Endometrial microvascular endothelial cells (primary cell): ENCODE measurements around the gene NOL4L. TPM values are rescaled to one million over a fixed set of nuclear protein-coding genes. Genes with fewer than 3 reads are reported as not detected.
"Not testable (repeated sequence)": the region's sequence is repeated elsewhere in the genome, so short reads cannot be mapped to it uniquely, and the experiment has no call there.

Source experiments
- in situ Hi-C: cut with HindIII; loops from 2 replicates; pipeline ENCODE4 v1.10.0; 2017; ENCODE audit warnings: low sequenced_read_pairs, low pct_unique_long_range_greater_than_20kb; ENCODE audit errors: inconsistent ontology term
- total RNA-seq: library from RNA; depleted of rRNA; stranded (reverse); fragments of >200 nt; gene quantifications from one replicate; pipeline ENCODE4 v1.2.3, GENCODE V29; 2015; ENCODE audit errors: inconsistent ontology term

Gene NOL4L
- total RNA-seq, 1 donor from 2014 or later: 25.6 TPM

GRCh38 chr20:32435449-32436107, 149.6 kb downstream of the NOL4L start:
- in situ Hi-C loops: no loop called here

GRCh38 chr20:32434434-32434833, 150.7 kb downstream of the NOL4L start:
- in situ Hi-C loops: no loop called here

GRCh38 chr20:32433311-32434021, 151.7 kb downstream of the NOL4L start:
- in situ Hi-C loops: no loop called here

DNA sequence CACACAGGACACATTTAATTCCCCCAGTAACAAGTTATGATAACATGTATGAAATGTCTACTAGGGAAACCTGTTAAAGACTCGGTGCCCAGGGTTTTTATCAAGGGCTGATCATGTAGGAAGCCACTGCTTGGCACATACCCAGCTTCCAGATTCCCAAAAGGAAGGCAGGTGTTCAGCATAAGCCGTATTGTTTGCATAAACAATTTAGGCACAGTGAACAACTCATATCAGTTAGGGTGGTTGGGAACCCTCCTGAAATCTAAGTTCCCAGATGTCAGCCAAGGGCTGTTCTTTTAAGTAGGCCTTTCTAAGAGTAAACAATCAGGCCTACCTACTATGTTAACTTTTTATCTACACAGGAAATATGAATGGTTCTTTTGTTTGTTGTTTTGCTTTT, 152.9 kb downstream of the NOL4L start:
- in situ Hi-C loops: no loop called here

DNA sequence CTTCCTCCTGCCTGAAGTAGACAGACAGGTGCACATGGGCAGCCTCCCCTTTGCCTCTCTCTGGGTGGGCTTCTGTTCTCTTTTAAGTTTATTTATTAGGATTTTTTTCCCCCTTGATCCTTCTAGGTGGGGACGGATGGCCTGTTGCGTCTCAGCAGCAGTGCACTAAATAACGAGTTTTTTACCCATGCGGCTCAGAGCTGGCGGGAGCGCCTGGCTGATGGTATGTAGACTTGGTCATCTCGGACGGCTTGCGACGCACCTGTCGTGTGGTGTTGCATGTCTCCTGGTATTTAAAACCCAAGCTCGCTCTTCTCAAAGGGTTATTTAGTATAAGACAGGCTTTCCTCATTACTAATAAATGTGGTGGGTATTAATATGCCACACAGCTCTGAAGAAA, 153.7 kb downstream of the NOL4L start:
- in situ Hi-C loops: no loop called here

- in situ Hi-C loops: no loop called here
Observed at GRCh38 chr20:32429745-32430360, 155.3 kb downstream of the NOL4L start.

DNA sequence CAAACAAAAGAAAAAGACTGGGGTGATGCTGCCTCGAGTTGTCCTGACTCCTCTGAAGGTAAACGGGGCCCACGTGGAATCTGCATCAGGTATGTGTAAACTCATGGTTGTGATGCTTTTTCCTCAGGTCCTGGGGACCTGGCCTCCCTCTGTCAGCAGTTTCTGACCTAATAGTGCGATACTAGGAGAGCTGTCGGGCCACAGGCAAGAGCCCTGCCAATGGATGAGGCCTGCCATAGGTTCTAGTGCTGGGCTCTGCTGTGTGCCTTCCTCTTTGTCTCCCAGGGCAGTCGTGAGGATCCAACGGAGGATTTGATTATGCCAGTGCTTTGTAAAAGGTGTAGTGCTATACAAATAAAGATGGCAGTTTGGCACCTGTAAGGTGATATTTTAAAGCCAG, 155.8 kb downstream of the NOL4L start:
- in situ Hi-C loops: no loop called here

DNA sequence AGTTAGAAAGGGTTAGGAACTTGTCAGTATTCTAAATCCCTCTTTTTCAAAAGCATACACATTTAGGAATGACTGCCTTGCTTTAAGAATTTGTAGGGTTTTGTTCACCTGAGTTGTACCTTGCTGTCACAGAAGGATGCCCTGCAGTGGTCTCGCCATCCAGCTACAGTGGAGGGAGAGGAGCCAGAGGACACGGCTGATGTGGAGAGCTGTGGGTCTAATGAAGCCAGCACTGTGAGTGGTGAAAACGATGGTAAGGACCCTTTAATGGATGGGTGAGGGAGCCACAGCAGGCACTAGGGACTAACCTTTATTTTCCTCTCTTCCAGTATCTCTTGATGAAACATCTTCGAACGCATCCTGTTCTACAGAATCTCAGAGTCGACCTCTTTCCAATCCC, 157.1 kb downstream of the NOL4L start:
- in situ Hi-C loops: no loop called here

GRCh38 chr20:32421290-32421689, 163.8 kb downstream of the NOL4L start:
- in situ Hi-C loops: no loop called here

- in situ Hi-C loops: no loop called here
Observed at GRCh38 chr20:32418376-32418775, 166.8 kb downstream of the NOL4L start.

DNA sequence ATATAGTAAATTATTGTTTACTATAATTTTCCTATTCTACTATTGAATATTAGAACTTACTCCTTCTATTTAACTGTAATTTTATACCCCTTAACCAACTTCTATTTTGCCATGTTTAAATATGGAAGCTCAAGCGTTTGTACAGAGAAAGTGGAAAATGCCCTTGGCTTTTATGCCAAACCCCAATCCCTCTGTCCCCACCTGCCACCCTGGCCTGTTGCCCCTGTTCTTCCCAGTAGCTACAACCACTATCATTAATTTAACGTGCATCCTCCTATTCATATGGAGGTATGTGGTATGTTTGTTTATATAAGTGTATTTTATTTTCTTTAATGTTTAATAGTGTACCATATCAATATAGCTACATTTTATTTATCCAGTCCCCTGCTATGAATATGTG, 168.9 kb downstream of the NOL4L start:
- in situ Hi-C loops: no loop called here

DNA sequence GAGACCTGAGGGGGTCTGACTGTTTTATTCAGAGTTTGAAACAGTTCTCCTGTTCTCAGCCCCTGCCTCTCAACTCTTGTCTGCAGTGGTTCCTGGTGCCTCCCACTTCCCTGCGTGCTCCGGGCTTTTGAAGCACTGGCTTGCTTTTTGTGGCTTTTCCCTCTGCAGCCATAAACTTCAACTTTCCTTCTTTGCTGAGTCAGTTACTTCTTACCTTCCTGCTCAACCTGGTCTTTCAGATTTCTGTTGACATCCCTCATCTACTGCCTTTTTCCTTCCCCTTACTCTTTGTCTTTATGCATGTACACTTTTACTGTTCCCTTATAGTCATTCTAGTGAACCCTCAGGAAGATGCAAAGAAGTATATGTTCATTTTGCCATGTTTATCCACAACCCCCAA, 169.6 kb downstream of the NOL4L start:
- in situ Hi-C loops: no loop called here

GRCh38 chr20:32411955-32412706, 173.0 kb downstream of the NOL4L start:
- in situ Hi-C loops: no loop called here

DNA sequence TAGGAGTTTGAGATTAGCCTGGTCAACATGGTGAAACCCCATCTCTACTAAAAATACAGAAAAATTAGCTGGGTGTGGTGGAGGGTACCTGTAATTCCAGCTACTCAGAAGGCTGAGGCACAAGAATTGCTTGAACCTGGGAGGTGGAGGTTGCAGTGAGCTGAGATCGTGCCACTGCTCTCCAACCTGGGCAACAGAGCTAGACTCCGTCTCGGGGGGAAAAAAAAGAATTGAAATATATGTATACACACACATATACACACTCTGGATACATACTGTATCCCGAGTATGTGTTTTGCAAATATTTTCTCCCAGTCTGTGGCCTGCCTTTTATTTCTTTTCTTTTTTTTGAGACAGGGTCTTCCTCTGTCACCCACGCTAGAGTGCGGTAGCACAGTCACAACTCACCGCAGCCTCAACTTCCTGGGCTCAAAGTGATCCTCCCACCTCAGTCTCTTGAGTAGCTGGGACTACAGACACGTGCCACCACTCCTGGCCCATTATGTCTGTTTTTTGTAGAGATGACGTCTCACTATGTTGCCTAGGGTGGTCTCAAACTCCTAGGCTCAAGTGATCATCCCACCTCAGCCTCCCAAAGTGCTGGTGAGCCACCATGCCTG, 177.9 kb downstream of the NOL4L start:
- in situ Hi-C loops: not testable (repeated sequence)

- in situ Hi-C loops: no loop called here
Observed at GRCh38 chr20:32406701-32407100, 178.4 kb downstream of the NOL4L start.

GRCh38 chr20:32404017-32404416, 181.1 kb downstream of the NOL4L start:
- in situ Hi-C loops: no loop called here

GRCh38 chr20:32400476-32400875, 184.7 kb downstream of the NOL4L start:
- in situ Hi-C loops: no loop called here

GRCh38 chr20:32397567-32398084, 187.5 kb downstream of the NOL4L start:
- in situ Hi-C loops: no loop called here

DNA sequence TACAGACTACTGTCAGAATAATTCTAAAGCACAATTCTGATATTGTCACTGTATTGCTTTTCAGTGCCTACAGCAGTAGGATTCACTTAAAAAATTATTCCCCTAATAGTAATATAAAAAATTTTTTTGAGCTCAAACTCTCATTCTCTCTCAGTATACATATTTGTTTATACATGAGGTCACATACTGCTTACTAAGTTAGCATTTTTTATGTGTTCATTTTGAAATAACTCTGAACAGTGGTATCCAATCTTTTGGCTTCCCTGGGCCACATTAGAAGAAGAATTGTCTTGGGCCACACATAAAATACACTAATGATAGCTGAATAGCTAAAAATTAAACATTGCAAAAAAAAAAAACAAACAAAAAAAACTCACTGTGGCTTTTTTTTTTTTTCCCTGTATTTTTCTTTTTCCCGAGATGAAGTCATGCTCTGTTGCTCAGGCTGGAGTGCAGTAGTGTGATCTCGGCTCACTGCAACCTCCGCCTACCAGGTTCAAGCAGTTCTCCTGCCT, 188.4 kb downstream of the NOL4L start:
- in situ Hi-C loops: no loop called here
